Spleen (tissue), 11 donors: ENCODE measurements around the gene NTN4. TPM values are rescaled to one million over a fixed set of nuclear protein-coding genes. Genes with fewer than 3 reads are reported as not detected.
"Not testable (repeated sequence)": the region's sequence is repeated elsewhere in the genome, so short reads cannot be mapped to it uniquely, and the experiment has no call there.

ENCODE experiments used
- DNase-seq: peaks from one replicate; pipeline ENCODE4 v3.0.0-alpha.2; 2020
- H3K27ac ChIP-seq, 8 donors: fragments of 200-600 bp; sonication (generic) in 7 of 8; 1 replicate in 4 of 8; 2 replicates in 4 of 8; pipeline versions ENCODE4 v1.5.0 to v1.8.0; 2016 to 2021; ENCODE audit warnings: inconsistent platforms in 4 of 8, mild to moderate bottlenecking in 4 of 8, moderate library complexity in 1 of 8
- H3K27me3 ChIP-seq, 7 donors: fragments of 200-600 bp; sonication (generic) in 6 of 7; replicated peaks in 1 of 7; 1 replicate in 4 of 7; 2 replicates in 3 of 7; pipeline versions ENCODE4 v1.5.0 to v1.8.0; 2016 to 2021; ENCODE audit warnings: inconsistent platforms in 3 of 7, mild to moderate bottlenecking in 1 of 7
- H3K36me3 ChIP-seq, 6 donors: fragments of 200-600 bp; sonication (generic) in 5 of 6; 1 replicate in 4 of 6; 2 replicates in 2 of 6; pipeline versions ENCODE4 v1.5.0 to v1.8.0; 2016 to 2021; ENCODE audit warnings: inconsistent platforms in 2 of 6
- H3K4me1 ChIP-seq, 6 donors: fragments of 200-600 bp; sonication (generic) in 5 of 6; 1 replicate in 3 of 6; 2 replicates in 3 of 6; pipeline versions ENCODE4 v1.5.0 to v1.8.0; 2016 to 2021; ENCODE audit warnings: inconsistent platforms in 3 of 6
- H3K4me3 ChIP-seq, 8 donors: fragments of 200-600 bp; sonication (generic) in 7 of 8; 1 replicate in 4 of 8; 2 replicates in 4 of 8; pipeline versions ENCODE4 v1.5.0 to v1.8.0; 2016 to 2021; ENCODE audit warnings: inconsistent platforms in 4 of 8, mild to moderate bottlenecking in 4 of 8, moderate library complexity in 2 of 8
- H3K9me3 ChIP-seq, 8 donors: fragments of 200-600 bp; sonication (generic) in 7 of 8; 1 replicate in 4 of 8; 2 replicates in 4 of 8; pipeline versions ENCODE4 v1.5.0 to v1.8.0; 2016 to 2021; ENCODE audit warnings: inconsistent platforms in 4 of 8
- POLR2A ChIP-seq, 3 donors: fragments of 450-650 bp; IDR thresholded peaks; one replicate each; pipeline ENCODE4 v1.5.1; 2017; ENCODE audit warnings: antibody characterized with exemption in 3 of 3, mild to moderate bottlenecking in 1 of 3
- POLR2AphosphoS5 ChIP-seq, 3 donors: sonication (generic); formaldehyde crosslinking; IDR thresholded peaks; one replicate each; pipeline ENCODE4 v1.5.1; 2017; ENCODE audit warnings: antibody characterized with exemption in 3 of 3
- WGBS, 5 donors: extraction: QIAGEN DNeasy Blood & Tissue Kit in 3 of 5; methylation state at CpG; one replicate each; pipeline versions ENCODE4 v1.1.5 to v1.1.7; 2013 to 2018; 5-methylcytosine and 5-hydroxymethylcytosine counted together
- intact Hi-C: fragments of 100-400 bp; cut with DNase I; formaldehyde crosslinking; loops from one replicate; pipeline ENCODE4 v1.15.0; 2023; ENCODE audit warnings: low total_unique reads
- polyA plus RNA-seq, 3 donors: library from polyadenylated mRNA; stranded (reverse); fragments of 200-250 nt; gene quantifications; one replicate each; pipeline ENCODE4 v1.2.1, GENCODE V29; 2013
- total RNA-seq, 7 donors: library from RNA; depleted of rRNA in 3 of 7; stranded (reverse); fragments of >200 nt in 3 of 7; fragmentation: NEBNext Ultra II Directional in 4 of 7; extraction: Animal tissue kit (Norgen Biotek cat#: 25700) in 4 of 7; gene quantifications; one replicate each; pipeline versions ENCODE4 v1.1.0 to v1.2.1, GENCODE V29; 2016 to 2021
- TF ChIP-seq, protein P1 (sequence below), 11 experiments: fragments of 200-600 bp in 7 of 11; fragments of 450-650 bp in 4 of 11; sonication (generic) in 4 of 11; IDR thresholded peaks in 8 of 11; conservative IDR thresholded peaks in 3 of 11; 1 replicate in 7 of 11; 2 replicates in 4 of 11; pipeline versions ENCODE4 v1.4.0 to v1.8.0; 2016 to 2021; ENCODE audit warnings: antibody characterized with exemption in 11 of 11, inconsistent platforms in 4 of 11, mild to moderate bottlenecking in 1 of 11
- donor health status: healthy with polysubstance abuse.
- donor health status: DM: no; HTN: no; CAD: no; lungs with moderate emphysema.
- donor health status: DM: no; HTN: no; CAD: no.
- donor health status: Bipolar disorder and iron deficiency.
- donor health status: healthy.
- donor health status: DM: no; HTN: no; CAD: no.
- donor health status: DM: yes; HTN: yes; CAD: no.

The NTN4 gene
- total and polyA plus RNA-seq, 10 donors, result 17.6 to 482 (median 292) TPM

DNA sequence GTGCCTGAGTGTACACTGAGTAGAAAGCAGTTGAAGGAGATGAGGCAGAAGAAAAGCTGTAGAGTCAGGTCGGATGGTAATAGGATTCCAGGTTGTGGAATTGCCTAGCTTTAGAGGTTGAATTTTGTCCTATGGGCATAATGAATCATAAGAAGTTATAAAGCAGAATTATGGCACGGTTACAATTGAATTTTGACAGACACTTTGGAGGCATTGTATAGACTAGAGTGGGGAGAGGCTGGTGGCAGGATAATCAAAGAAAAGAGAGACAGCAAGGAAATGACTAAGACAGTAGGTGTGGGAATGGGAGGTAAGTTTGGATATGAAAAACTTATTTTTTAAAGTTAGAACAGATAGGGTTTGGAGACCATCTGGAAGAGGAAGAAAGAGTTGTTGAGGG lies 102.6 kb downstream of the NTN4 start:
- Histone ChIP-seq H3K4me3 (no peak overlapping the region), H3K27me3 (no peaks in the 10 kb centered on the region), H3K36me3 (peaks cover 0 to 27% (median 0%) of the 10 kb centered on the region in 6 donors), H3K27ac (peak overlapping the region in 1 of 8 donors; percentile 23), H3K4me1 (no peaks in the 10 kb centered on the region), H3K9me3 (no peaks in the 10 kb centered on the region)
- no peak for TF ChIP-seq POLR2A (IDR thresholded peaks at IDR 0.05)
- TF ChIP-seq POLR2AphosphoS5 (IDR thresholded peaks at IDR 0.05), result no peak
- TF ChIP-seq, protein P1, sequence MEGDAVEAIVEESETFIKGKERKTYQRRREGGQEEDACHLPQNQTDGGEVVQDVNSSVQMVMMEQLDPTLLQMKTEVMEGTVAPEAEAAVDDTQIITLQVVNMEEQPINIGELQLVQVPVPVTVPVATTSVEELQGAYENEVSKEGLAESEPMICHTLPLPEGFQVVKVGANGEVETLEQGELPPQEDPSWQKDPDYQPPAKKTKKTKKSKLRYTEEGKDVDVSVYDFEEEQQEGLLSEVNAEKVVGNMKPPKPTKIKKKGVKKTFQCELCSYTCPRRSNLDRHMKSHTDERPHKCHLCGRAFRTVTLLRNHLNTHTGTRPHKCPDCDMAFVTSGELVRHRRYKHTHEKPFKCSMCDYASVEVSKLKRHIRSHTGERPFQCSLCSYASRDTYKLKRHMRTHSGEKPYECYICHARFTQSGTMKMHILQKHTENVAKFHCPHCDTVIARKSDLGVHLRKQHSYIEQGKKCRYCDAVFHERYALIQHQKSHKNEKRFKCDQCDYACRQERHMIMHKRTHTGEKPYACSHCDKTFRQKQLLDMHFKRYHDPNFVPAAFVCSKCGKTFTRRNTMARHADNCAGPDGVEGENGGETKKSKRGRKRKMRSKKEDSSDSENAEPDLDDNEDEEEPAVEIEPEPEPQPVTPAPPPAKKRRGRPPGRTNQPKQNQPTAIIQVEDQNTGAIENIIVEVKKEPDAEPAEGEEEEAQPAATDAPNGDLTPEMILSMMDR (IDR thresholded peaks at IDR 0.05 in 8 of 11, conservative IDR thresholded peaks at IDR 0.05 in 3 of 11), result no peak
- WGBS, 5 donors, result 83 to 95% (median 84%) methylated on average over 2 of the region's 2 CpGs
- DNase-seq, result no peak
- intact Hi-C loops, result no loop called here

DNA sequence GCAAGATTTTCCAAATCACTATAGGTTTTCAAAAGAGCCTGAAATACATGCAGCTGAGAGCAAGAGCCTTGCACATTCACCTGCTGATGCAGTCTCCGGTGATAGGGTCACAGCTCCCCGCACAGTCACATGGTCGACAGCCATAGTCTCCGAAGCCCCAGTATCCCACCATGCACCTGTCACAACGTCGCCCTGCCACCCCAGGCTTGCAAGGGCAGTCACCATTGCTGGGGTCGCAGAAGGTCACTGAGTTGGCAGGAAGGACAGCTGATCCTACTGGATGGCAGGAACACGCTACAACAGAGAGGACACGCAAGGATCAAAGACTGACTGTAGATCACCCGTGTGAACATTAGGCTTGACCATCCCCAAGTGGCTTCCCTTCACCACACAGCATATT lies 107.1 kb downstream of the NTN4 start:
- peaks cover 0 to 4% (median 0%) of the 10 kb centered on the region in 8 donors for H3K9me3 ChIP-seq
- no peaks in the 10 kb centered on the region for H3K27me3 ChIP-seq
- H3K27ac ChIP-seq, result no peak overlapping the region
- intact Hi-C loops, result no loop called here
- no peaks in the 10 kb centered on the region for H3K4me1 ChIP-seq
- 86 to 92% (median 90%) methylated on average over 10 of the region's 10 CpGs for WGBS, 5 donors
- no peak for DNase-seq
- TF ChIP-seq, protein P1 (IDR thresholded peaks at IDR 0.05 in 8 of 11, conservative IDR thresholded peaks at IDR 0.05 in 3 of 11), result no peak
- TF ChIP-seq POLR2AphosphoS5 (IDR thresholded peaks at IDR 0.05), result peak in 2 of 3 donors; percentile 46 to 55
- peaks cover 0 to 56% (median 7%) of the 10 kb centered on the region in 6 donors for H3K36me3 ChIP-seq
- H3K4me3 ChIP-seq, result no peak overlapping the region

DNA sequence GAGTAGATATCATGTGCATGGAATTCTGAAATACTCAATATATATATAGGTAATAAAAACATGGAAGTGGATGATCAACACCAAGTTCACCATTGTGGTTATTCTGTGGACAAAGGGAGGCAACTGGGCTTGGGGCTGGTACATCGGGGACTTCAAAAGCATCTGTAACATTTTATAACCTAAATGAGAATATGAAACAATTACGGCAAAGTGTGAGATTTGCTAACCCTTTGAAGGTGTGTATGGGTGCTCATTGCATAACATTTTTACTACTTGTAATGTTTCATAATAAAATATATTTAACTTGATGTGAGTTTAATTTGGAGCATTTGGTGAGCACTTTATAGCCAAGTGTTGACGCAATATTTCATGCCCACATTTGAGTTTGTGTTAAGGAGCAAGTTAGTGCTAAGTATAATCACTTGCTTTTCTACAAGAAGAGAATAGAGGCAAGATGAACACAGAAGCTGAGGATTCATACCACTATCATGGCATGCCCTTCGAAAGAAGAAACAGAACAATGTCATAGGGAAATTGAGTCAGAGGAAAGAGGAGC lies 109.3 kb downstream of the NTN4 start:
- no peak for DNase-seq
- peak overlapping the region in 1 of 8 donors; percentile 31 for H3K27ac ChIP-seq
- 84 to 92% (median 91%) methylated on average over 4 of the region's 4 CpGs for WGBS, 5 donors
- no peaks in the 10 kb centered on the region for H3K27me3 ChIP-seq
- H3K4me1 ChIP-seq, result no peaks in the 10 kb centered on the region
- no peak for TF ChIP-seq POLR2A (IDR thresholded peaks at IDR 0.05)
- TF ChIP-seq POLR2AphosphoS5 (IDR thresholded peaks at IDR 0.05), result no peak
- TF ChIP-seq, protein P1 (IDR thresholded peaks at IDR 0.05 in 8 of 11, conservative IDR thresholded peaks at IDR 0.05 in 3 of 11), result no peak
- intact Hi-C loops, result no loop called here
- peaks cover 0 to 53% (median 7%) of the 10 kb centered on the region in 6 donors for H3K36me3 ChIP-seq
- H3K4me3 ChIP-seq, result no peak overlapping the region
- H3K9me3 ChIP-seq, result peaks cover 0 to 7% (median 0%) of the 10 kb centered on the region in 8 donors

DNA sequence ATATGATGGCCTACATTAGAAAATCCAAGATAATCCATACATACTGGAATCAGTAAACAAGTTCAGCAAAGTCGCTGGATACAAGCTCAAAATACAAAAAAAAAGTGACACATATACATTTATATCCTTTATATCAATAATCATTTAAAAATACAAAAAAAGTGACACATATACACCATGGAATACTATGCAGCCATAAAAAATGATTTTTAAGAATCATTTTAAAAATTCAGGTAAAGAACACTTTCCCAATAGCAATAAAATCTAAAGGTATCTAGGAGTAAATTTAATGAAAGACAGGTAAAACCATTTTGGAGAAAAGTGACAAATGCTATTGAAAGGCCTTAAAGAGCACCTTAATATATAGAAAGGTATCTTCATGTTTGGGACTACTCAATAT lies 111.9 kb downstream of the NTN4 start:
- intact Hi-C loops, result no loop called here
- 80 to 94% (median 86%) methylated on average over 1 of the region's 1 CpG for WGBS, 5 donors
- no peak for DNase-seq

DNA sequence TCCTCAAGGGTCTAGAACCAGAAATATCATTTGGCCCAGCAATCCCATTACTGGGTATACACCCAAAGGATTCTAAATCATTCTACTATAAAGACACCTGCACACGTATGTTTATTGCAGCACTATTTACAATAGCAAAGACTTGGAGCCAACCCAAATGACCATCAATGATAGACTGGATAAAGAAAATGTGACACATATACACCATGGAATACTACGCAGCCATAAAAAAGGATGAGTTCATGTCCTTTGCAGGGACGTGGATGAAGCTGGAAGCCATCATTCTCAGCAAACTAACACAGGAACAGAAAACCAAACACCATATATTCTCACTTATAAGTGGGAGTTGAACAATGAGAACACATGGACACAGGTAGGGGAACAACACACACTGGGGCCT lies 112.8 kb downstream of the NTN4 start:
- DNase-seq, intact Hi-C loops, H3K4me3 ChIP-seq, H3K27ac ChIP-seq, H3K27me3 ChIP-seq, H3K9me3 ChIP-seq: not testable (repeated sequence)
- H3K36me3 ChIP-seq, result peaks cover 0 to 45% (median 7%) of the 10 kb centered on the region in 6 donors
- peaks cover 0 to 19% (median 7%) of the 10 kb centered on the region in 6 donors for H3K4me1 ChIP-seq
- 89 to 94% (median 91%) methylated on average over 2 to 3 of the region's 3 CpGs for WGBS, 5 donors

More for the DNA sequence above, 111.9 kb downstream of the NTN4 start:
- H3K27me3 ChIP-seq, result no peaks in the 10 kb centered on the region
- H3K27ac ChIP-seq, result no peak overlapping the region
- H3K4me3 ChIP-seq, result no peak overlapping the region
- H3K9me3 ChIP-seq, result peaks cover 0 to 7% (median 0%) of the 10 kb centered on the region in 8 donors
- H3K36me3 ChIP-seq, result peaks cover 0 to 46% (median 7%) of the 10 kb centered on the region in 6 donors
- peaks cover 0 to 19% (median 7%) of the 10 kb centered on the region in 6 donors for H3K4me1 ChIP-seq
- no peak for TF ChIP-seq POLR2AphosphoS5 (IDR thresholded peaks at IDR 0.05)
- TF ChIP-seq, protein P1 (IDR thresholded peaks at IDR 0.05 in 8 of 11, conservative IDR thresholded peaks at IDR 0.05 in 3 of 11), result no peak
- no peak for TF ChIP-seq POLR2A (IDR thresholded peaks at IDR 0.05)
